Smooth muscle cell (in vitro differentiated cells): ENCODE measurements around the gene SORCS3. TPM values are rescaled to one million over a fixed set of nuclear protein-coding genes. Genes with fewer than 3 reads are reported as not detected.

Experiments used
- DNase-seq: peaks from one replicate; lab custom pipeline; 2025; ENCODE audit not compliant: unreplicated experiment; lab: John Stamatoyannopoulos, UW
- H2AFZ ChIP-seq: fragments of 200-600 bp; sonication (generic); 2 replicates; pipeline ENCODE4 v1.6.0; 2016; ENCODE audit warnings: antibody characterized with exemption, low read depth, mild to moderate bottlenecking
- H3F3A ChIP-seq: fragments of 200-600 bp; sonication (generic); 2 replicates; pipeline ENCODE4 v1.6.0; 2017; ENCODE audit warnings: antibody characterized with exemption, low read depth
- H3K27ac ChIP-seq: fragments of 200-600 bp; sonication (generic); 2 replicates; pipeline ENCODE4 v1.5.1; 2016; ENCODE audit warnings: low read depth, mild to moderate bottlenecking
- H3K27me3 ChIP-seq: fragments of 200-600 bp; sonication (generic); 2 replicates; pipeline ENCODE4 v1.6.1; 2016; ENCODE audit warnings: low read depth, mild to moderate bottlenecking
- H3K36me3 ChIP-seq: fragments of 200-600 bp; sonication (generic); 2 replicates; pipeline ENCODE4 v1.5.1; 2016; ENCODE audit warnings: low read depth
- H3K4me1 ChIP-seq: fragments of 200-600 bp; sonication (generic); 2 replicates; pipeline ENCODE4 v1.5.1; 2016; ENCODE audit warnings: low read depth
- H3K4me2 ChIP-seq: fragments of 200-600 bp; sonication (generic); 2 replicates; pipeline ENCODE4 v1.6.0; 2016; ENCODE audit warnings: mild to moderate bottlenecking
- H3K4me3 ChIP-seq: fragments of 200-600 bp; sonication (generic); 2 replicates; pipeline ENCODE4 v1.5.1; 2016; ENCODE audit warnings: mild to moderate bottlenecking
- H3K79me2 ChIP-seq: fragments of 200-600 bp; sonication (generic); 2 replicates; pipeline ENCODE4 v1.6.0; 2016; ENCODE audit warnings: low read depth, mild to moderate bottlenecking
- H3K9ac ChIP-seq: fragments of 200-600 bp; sonication (generic); 2 replicates; pipeline ENCODE4 v1.6.0; 2016; ENCODE audit warnings: low read depth
- H3K9me3 ChIP-seq: fragments of 200-600 bp; sonication (generic); replicated peaks from 2 replicates; pipeline ENCODE4 v1.5.1; 2016; ENCODE audit warnings: low read depth
- H4K20me1 ChIP-seq: fragments of 200-600 bp; sonication (generic); 2 replicates; pipeline ENCODE4 v1.6.0; 2016; ENCODE audit warnings: low read depth
- WGBS: methylation state at CpG from one replicate; pipeline ENCODE4 v1.1.7; 2016; ENCODE audit warnings: low lambda C conversion rate; 5-methylcytosine and 5-hydroxymethylcytosine counted together
- polyA plus RNA-seq: library from polyadenylated mRNA; unstranded; fragments of >200 nt; fragmentation: Nextera tagmentation; extraction: Ambion mirVana; gene quantifications from 2 replicates; pipeline ENCODE4 v1.2.1, GENCODE V29; 2016
- total RNA-seq: library from RNA; depleted of rRNA; stranded (reverse); fragments of >200 nt; gene quantifications from 2 replicates; pipeline ENCODE4 v1.2.3, GENCODE V29; 2014
- TF ChIP-seq, protein P1 (sequence below): fragments of 200-600 bp; sonication (generic); IDR thresholded peaks from 2 replicates; pipeline ENCODE4 v1.5.1; 2017; ENCODE audit warnings: borderline replicate concordance, mild to moderate bottlenecking, antibody characterized with exemption; ENCODE audit not compliant: insufficient read depth, poor library complexity, severe bottlenecking

The SORCS3 gene
- total and polyA plus RNA-seq, 2 experiments from 2014 or later: not detected

DNA sequence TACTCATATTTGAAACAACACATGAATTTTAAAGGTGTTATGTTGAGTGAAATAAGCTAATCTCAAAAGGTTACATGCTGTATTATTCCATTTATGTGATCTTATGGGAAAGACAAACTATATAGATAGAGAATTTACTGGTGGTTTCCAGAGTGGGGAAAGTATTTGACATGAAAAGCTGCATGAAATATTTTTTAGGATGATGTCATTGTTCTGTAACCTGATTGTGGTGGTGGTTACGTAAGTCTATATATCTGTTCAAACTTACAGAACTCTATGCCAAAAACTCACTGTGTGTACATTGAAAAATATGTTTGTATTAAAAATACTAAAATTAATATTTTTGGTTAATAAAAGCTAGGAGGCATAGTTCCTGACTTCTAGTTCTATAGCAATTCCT is 453.0 kb downstream of the SORCS3 start:
- Histone ChIP-seq H3K4me3 (no peak overlapping the region), H3K4me1 (no peaks in the 10 kb centered on the region), H3K4me2 (no peak overlapping the region), H3K79me2 (no peaks in the 10 kb centered on the region), H4K20me1 (no peaks in the 10 kb centered on the region), H3K27me3 (peaks cover 26% of the 10 kb centered on the region), H3K27ac (no peak overlapping the region), H3F3A (no peaks in the 10 kb centered on the region), H3K9ac (no peak overlapping the region), H3K36me3 (no peaks in the 10 kb centered on the region), H2AFZ (no peak overlapping the region), H3K9me3 (no peaks in the 10 kb centered on the region)
- TF ChIP-seq, protein P1, sequence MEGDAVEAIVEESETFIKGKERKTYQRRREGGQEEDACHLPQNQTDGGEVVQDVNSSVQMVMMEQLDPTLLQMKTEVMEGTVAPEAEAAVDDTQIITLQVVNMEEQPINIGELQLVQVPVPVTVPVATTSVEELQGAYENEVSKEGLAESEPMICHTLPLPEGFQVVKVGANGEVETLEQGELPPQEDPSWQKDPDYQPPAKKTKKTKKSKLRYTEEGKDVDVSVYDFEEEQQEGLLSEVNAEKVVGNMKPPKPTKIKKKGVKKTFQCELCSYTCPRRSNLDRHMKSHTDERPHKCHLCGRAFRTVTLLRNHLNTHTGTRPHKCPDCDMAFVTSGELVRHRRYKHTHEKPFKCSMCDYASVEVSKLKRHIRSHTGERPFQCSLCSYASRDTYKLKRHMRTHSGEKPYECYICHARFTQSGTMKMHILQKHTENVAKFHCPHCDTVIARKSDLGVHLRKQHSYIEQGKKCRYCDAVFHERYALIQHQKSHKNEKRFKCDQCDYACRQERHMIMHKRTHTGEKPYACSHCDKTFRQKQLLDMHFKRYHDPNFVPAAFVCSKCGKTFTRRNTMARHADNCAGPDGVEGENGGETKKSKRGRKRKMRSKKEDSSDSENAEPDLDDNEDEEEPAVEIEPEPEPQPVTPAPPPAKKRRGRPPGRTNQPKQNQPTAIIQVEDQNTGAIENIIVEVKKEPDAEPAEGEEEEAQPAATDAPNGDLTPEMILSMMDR: no peak
- 55% methylated on average over 1 of the region's 1 CpG for WGBS
- no peak for DNase-seq

DNA sequence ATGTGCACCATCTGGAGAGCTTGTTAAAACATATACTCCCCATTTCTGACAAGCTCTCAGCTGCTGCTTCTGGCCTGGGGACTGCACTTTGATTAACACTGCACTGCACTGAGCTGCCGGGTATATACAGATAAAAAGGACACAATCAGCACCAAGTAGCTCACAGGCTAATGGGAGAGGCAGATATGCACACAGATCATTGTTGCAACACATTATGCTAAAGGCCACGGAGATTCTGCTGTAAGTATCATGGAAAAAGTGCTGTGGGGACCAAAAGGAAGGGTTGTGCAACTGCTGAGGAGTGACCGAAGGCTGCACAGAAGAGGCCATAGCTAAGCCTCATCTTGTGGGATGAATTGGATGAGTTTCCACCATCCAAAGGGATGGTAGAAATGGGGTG is 455.2 kb downstream of the SORCS3 start:
- Histone ChIP-seq H3K79me2 (no peaks in the 10 kb centered on the region), H3K27ac (no peak overlapping the region), H3K36me3 (no peaks in the 10 kb centered on the region), H3K9me3 (no peaks in the 10 kb centered on the region), H2AFZ (no peak overlapping the region), H3K4me3 (no peak overlapping the region), H3K4me1 (no peaks in the 10 kb centered on the region), H3F3A (no peaks in the 10 kb centered on the region), H3K9ac (no peak overlapping the region), H3K27me3 (peaks cover 37% of the 10 kb centered on the region), H4K20me1 (no peaks in the 10 kb centered on the region), H3K4me2 (no peak overlapping the region)
- TF ChIP-seq, protein P1: no peak
- 52% methylated on average over 3 of the region's 3 CpGs for WGBS
- no peak for DNase-seq

DNA sequence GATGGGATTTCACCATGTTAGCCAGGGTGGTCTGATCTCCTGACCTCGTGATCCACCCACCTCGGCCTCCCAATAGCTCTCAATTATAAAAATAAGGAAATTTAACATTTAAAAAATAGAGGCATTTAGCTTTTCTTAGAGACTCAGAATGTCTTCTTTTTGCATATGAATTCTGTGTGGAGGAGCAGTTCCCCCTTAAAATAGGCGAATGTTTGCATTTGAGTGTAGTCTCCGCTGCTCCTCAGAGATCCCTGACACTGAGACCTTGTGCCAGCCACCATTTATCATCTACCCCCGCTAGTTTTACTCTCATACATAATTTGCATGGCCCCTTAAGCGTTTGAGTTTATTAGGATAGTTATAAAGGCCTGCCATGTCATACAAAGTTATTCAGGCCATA is 461.9 kb downstream of the SORCS3 start:
- Histone ChIP-seq H3K4me2 (no peak overlapping the region), H4K20me1 (no peaks in the 10 kb centered on the region), H3K9ac (no peak overlapping the region), H3F3A (no peaks in the 10 kb centered on the region), H3K4me3 (no peak overlapping the region), H2AFZ (no peak overlapping the region), H3K79me2 (no peaks in the 10 kb centered on the region), H3K27me3 (peaks cover 22% of the 10 kb centered on the region), H3K9me3 (no peaks in the 10 kb centered on the region), H3K27ac (no peak overlapping the region), H3K4me1 (no peaks in the 10 kb centered on the region), H3K36me3 (no peaks in the 10 kb centered on the region)
- TF ChIP-seq, protein P1: no peak
- WGBS: 57% methylated on average over 6 of the region's 6 CpGs
- DNase-seq: no peak

DNA sequence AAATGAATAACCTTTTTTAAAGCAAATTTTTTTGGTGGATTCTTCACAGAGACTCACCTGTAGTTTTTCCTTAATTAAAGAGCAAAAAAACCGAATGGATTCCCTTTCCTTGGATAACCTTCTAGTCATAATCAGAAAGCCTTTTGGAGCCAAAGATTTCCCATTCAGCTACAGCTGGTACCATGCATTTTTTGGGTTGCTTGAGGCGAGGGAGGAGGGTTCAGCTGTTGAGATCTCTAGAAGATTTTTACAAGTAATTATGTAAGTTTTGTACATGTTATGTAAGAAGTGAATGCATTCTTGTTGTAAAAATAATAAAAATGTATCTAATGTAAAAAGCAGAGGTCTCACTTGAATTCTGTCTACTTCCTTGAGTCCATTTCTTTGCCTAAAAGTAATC is 463.2 kb downstream of the SORCS3 start:
- TF ChIP-seq, protein P1: no peak
- 85% methylated on average over 2 of the region's 2 CpGs for whole genome bisulfite sequencing
- Histone ChIP-seq H3K4me1 (no peaks in the 10 kb centered on the region), H3K79me2 (no peaks in the 10 kb centered on the region), H3K27ac (no peak overlapping the region), H3K4me3 (no peak overlapping the region), H3K27me3 (peaks cover 18% of the 10 kb centered on the region), H3K36me3 (no peaks in the 10 kb centered on the region), H3K9me3 (no peaks in the 10 kb centered on the region), H4K20me1 (no peaks in the 10 kb centered on the region), H2AFZ (no peak overlapping the region), H3F3A (no peaks in the 10 kb centered on the region), H3K4me2 (no peak overlapping the region), H3K9ac (no peak overlapping the region)
- no peak for DNase-seq
